NCI-H2107 treated with DMSO at 0.1 percent for 48 hours (cell line): ENCODE results near the gene ARID1B.

ENCODE experiments used
- DNase-seq: peaks from one replicate; lab custom pipeline; 2025; ENCODE audit not compliant: unreplicated experiment; lab: John Stamatoyannopoulos, UW

ARID1B gene

DNA sequence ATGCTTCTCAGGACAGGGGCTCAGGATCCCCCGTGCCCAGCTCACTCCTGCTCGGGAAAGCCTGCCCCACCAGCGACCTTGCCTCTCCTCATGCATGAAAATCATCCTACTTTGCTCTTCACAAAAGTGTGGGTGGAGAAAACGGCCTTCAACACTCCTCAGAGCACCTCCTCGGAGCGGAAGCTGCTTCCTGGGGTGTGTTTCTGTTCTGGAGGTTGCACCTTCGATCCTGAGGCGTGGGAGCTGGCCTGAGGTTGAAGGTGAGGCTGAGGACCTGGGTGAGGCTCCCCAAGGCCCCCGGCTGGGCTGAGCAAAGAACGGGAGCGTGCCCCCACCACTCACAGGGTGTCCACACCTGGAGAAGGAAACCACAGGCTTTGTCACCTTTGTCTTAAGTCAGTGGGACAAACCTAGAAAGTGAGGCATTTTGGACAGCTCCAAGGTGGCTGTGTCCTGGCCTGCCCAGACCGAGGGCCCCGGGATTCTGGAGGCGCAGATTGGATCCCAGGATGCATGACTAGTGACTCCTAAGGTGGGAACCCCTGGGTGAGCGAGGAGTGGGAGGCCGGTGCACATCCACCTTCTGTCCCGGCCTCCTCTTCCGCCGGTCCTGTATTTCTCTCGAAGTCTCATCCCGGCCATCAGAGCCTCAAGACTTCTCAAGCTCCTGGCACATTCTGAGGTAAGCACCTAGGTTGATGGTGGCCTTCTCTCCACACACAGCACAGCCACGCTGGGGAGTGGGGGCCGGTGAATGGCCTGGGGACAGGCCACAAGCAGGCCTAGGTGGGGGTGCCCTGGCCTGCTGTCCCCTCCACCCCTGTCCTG, 441.4 kb downstream of the ARID1B start:
- DNase-seq = no peak

- no peak for DNase-seq
Observed at GRCh38 chr6:157219201-157220200, 442.3 kb downstream of the ARID1B start.

DNA sequence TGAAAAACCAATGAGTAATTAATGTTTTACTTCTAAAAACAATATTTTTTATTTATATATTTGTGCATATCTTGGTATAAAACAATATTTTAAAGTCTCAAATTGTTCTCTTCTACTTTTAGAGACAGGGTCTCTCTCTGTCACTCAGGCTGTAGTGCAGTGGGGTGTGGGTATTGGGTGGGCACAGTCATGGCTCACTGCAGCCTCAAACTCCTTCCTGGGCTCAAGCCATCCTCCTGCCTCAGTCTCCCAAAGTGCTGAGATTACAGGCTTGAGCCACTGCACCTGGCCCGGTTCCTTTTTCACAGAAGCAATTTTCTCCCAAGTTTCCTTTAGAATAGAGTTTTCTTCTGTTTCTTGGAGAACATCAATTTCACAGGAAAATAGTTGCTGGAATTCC, 443.3 kb downstream of the ARID1B start:
- DNase-seq = no peak

- DNase-seq = no peak
Observed at GRCh38 chr6:157221049-157221816, 444.1 kb downstream of the ARID1B start.

GRCh38 chr6:157221817-157222175, 444.6 kb downstream of the ARID1B start:
- DNase-seq = no peak

DNA sequence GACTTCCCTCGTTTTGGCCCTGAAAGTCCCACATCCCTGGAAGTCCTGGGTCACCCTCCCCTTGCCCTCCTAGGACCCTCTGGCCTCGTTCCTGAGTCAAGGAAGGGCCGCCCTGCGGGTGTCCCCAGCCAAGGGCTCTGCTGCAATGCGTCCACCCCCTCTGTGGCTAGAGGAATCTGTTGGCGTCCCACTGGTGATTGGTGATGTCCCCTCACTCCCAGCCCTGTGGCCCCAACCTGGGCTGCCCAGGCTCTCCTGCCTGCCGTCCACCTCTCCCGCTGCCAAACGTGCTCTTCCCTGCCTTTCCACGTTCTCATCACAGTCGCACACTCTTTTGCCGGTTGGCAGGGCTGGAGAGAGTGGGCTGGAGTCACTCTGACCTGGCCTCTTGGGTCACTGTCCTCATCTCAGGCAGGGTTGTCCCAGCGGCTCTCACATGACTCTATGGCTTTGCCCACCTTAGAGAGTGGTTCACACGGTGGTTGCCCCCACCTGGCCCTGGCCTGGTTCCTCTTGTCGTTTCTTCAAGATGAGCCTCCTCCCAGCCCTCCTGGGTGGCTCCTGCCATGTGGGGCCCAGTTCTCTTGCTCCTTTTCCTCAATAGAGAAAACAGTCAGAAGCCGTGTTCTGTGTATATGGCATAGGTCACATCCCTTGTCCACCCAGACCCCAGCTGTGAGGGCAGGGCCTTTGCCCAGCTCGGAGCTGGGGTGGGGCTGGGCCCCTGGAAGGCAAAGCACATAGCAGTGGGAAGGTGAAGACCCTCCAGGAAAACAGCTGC, 445.2 kb downstream of the ARID1B start:
- no peak for DNase-seq

DNA sequence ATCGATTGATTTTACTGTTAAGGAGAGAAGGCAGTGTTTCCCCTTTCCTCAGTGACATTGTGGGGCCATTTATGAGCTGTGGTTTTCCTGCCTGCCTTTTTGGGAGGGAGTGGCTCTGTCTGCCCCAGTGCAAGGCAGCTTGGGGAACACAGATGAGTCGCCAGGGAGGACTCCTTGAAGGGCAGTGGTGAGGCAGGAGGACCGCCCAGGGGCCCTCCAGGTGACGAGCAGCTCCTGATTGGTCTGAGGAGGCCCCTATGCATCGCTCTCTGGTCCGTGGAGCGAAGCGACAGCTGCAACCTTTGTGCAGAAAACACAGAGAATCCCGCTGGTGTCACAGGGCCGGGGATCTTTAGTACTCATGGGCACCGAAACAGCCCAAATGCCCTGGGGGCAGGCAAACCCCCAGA, 445.8 kb downstream of the ARID1B start:
- no peak for DNase-seq

- DNase-seq = no peak
Observed at GRCh38 chr6:157223511-157223910, 446.3 kb downstream of the ARID1B start.

GRCh38 chr6:157224178-157224950, 447.2 kb downstream of the ARID1B start:
- DNase-seq = no peak

GRCh38 chr6:157224951-157225574, 447.9 kb downstream of the ARID1B start:
- DNase-seq = no peak

- DNase-seq = no peak
Observed at GRCh38 chr6:157225575-157225995, 448.4 kb downstream of the ARID1B start.

DNA sequence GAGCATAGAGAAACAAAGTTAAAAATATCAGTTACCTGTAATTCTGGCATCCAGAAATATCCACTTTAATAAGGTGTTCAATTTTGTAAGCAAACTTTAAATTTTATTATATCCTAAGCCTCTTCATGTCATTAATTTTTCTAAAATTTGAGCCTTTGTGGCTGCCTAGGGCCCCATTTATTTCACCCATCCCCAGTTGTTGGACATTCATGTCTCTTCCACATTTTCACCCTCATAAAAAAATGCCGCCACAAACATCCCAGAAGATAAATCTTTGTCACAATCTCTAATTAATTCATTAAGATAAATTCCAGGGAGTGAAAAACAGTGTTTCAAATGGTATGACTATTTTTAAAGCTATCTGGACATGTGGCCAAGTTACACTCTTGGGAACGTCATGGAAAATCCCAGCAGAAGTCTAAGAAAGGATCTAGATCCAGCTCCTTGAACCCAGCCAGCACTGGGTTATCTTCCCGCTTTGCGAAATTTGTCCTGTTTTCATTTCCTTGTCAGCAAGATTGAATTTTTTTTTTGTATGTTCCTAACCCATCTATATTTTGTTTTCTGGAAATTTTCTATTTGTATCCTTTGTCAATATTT, 448.9 kb downstream of the ARID1B start:
- DNase-seq = no peak

GRCh38 chr6:157226761-157227160, 449.6 kb downstream of the ARID1B start:
- DNase-seq = no peak

DNA sequence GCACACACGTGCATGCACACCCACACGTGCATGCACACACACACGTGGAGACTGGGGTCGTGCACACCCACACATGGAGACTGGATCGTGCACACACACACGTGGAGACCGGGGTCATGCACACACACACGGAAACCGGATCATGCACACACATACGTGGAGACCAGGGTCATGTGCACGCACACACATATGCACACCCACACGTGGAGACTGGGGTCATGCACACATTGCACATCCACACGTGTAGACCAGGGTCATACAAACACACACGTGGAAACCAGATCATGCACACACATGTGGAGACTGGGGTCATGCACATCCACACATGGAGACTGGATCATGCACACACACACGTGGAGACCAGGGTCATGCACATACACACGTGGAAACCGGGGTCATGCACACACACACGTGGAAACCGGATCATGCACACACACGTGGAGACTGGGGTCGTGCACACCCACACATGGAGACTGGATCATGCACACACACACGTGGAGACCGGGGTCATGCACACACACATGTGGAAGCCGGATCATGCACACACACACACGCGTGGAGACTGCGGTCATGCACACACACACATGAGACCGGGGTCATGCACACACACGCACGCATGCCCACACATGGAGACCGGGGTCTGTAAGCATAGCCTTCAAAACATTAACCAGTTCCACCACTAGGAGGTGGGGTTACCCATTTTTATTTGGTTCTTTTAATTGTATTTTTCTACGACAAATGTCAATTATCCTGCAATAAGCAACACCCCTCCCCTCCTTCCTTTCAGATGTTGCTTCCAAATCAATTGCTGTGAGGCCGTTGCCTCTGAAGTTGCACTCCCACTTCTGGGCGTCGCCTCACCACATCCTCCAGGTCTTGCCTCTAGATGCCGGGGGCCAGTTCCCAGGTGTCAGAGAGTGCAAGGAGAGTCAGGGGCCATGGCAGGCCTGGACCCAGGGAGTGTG, 450.3 kb downstream of the ARID1B start:
- DNase-seq = peak; percentile 22

DNA sequence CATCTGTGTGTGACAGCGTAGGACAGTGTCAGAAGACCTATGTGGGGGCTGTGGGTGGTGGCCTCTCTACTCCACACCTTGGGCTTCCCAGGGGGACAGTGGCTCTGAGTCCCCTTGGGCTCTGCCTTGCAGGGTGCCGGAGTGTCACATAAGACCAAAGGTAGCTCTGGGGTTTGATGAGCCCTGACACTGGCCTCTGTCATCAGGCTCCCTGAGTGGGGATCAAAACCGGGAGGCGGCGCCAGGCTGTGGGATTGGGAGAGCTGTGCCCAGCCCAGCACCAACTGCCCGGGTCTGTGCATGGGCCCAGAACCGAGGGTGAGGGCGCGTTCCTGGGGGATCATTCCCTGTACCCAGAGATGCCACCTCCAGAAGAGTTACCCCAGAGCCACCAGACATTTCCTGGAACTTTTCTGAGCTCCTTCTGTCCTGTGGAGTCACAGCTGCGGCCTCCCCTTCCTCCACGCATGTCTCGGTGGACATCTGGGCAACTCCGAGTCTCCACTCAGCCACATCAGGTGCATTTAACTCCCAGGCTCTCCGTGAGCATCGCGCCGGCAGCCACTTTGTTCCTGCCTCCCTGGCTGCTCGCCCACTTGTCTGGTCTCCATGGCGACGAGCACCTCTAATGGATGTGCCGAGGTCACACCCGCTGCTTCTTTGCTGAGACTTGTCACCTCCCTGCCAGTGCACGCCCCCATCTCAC, 451.4 kb downstream of the ARID1B start:
- DNase-seq = peak; percentile 86

DNA sequence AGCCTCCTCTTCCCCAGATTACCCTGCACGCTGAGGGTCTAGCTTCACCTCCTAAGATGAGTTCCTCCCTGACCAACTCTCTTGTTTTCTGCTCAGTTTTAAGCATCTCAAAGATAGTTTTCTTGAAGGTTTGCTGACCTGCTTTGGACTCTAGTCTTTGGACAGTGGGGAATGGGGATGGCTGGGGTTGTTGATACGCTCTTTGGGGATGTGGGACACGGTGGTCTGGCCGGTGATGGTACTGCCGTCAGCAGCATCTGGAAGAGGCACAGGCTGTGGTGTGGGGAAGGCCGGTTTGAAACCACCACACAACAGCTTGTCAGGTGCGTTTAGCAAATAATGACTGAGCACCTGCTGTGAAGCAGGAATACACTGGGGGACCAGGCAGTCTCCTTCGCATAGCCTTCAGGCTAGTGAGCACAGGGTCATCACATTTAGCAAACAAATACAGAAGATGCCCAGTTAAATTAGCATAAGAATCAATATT, 452.0 kb downstream of the ARID1B start:
- DNase-seq = peak; percentile 93

DNA sequence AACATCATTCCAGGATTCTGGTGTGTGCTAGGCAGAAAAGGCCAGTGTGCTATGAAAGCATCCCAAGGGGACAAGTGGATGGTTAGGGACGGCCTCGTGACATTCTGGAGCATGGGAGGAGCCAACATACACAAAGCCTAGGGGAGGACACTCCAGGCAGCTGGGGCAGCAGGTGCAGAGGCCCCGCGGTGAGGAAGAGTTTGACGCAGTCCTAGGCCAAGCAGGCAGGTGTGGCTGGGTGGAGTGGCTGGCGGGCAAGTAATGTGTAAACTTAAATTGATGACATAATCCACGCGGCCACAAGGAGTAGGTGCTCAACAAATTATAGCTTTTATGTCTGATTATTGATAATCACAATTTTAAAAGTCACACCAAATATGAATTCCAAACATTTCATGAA, 452.5 kb downstream of the ARID1B start:
- peak; percentile 98 for DNase-seq
